B cell (primary cell): ENCODE measurements around the gene COX6A2. TPM values are rescaled to one million over a fixed set of nuclear protein-coding genes. Genes with fewer than 3 reads are reported as not detected.

Experiments
- ATAC-seq: fragments of 200-7000 bp; cut with Tn5 transposase; one replicate; pipeline ENCODE4 v1.10.0; 2021; ENCODE audit warnings: low read depth, mild to moderate bottlenecking, moderate number of reproducible peaks, moderate library complexity
- CTCF ChIA-PET: fragments of 350-600 bp; sonication (Branson Sonifier 250); formaldehyde crosslinking; loops from one replicate; lab custom pipeline; 2021; ENCODE audit warnings: antibody characterized with exemption, inconsistent platforms; lab: Charles Lee
- POLR2A ChIA-PET: fragments of 350-600 bp; sonication (Branson Sonifier 250); formaldehyde crosslinking; loops from one replicate; lab custom pipeline; 2021; ENCODE audit warnings: antibody characterized with exemption; lab: Charles Lee
- DNase-seq: peaks from one replicate; pipeline ENCODE4 v3.0.0; 2013
- H2AFZ ChIP-seq: 2 replicates; pipeline ENCODE4 v1.6.1; 2012; ENCODE audit warnings: mild to moderate bottlenecking, low read depth, low read length; ENCODE audit not compliant: insufficient read depth, poor library complexity, severe bottlenecking
- H3K27ac ChIP-seq, 2 donors: 1 replicate in 1 of 2; 2 replicates in 1 of 2; pipeline ENCODE4 v1.5.1; 2012 to 2013; ENCODE audit warnings: low read length in 2 of 2, mild to moderate bottlenecking in 2 of 2, moderate library complexity in 1 of 2
- H3K27me3 ChIP-seq, 4 experiments: fragments of 200-600 bp in 1 of 4; sonication (generic) in 1 of 4; replicated peaks in 1 of 4; 1 replicate in 2 of 4; 2 replicates in 2 of 4; pipeline versions ENCODE4 v1.6.1 to v1.7.0; 2013 to 2016; ENCODE audit warnings: low read length in 3 of 4, mild to moderate bottlenecking in 2 of 4, mixed read lengths in 1 of 4, moderate library complexity in 1 of 4; ENCODE audit not compliant: insufficient read depth in 4 of 4, control insufficient read depth in 3 of 4; ENCODE audit errors: control extremely low read depth in 1 of 4
- H3K36me3 ChIP-seq, 2 experiments: replicated peaks in 1 of 2; 1 replicate in 1 of 2; 2 replicates in 1 of 2; pipeline versions ENCODE4 v1.6.1 to v1.7.1; 2013; ENCODE audit warnings: low read length in 1 of 2; ENCODE audit not compliant: insufficient read depth in 2 of 2, control insufficient read depth in 1 of 2; ENCODE audit errors: control extremely low read depth in 1 of 2, extremely low read depth in 1 of 2
- H3K4me1 ChIP-seq, 2 donors: fragments of 200-600 bp in 1 of 2; sonication (generic) in 1 of 2; 1 replicate in 1 of 2; 2 replicates in 1 of 2; pipeline versions ENCODE4 v1.5.1 to v1.6.1; 2013 to 2017; ENCODE audit warnings: low read length in 2 of 2; ENCODE audit not compliant: control insufficient read depth in 2 of 2, insufficient read depth in 2 of 2
- H3K4me2 ChIP-seq: replicated peaks from 2 replicates; pipeline ENCODE3; 2012; ENCODE audit warnings: mild to moderate bottlenecking, low read depth, low read length; ENCODE audit not compliant: poor library complexity, severe bottlenecking
- H3K4me3 ChIP-seq, 5 experiments: fragments of 200-600 bp in 1 of 5; sonication (generic) in 1 of 5; 1 replicate in 3 of 5; 2 replicates in 2 of 5; pipeline versions ENCODE4 v1.5.1 to v1.7.0; 2011 to 2016; ENCODE audit warnings: low read length in 4 of 5, mild to moderate bottlenecking in 4 of 5, low read depth in 2 of 5, control low read depth in 1 of 5, moderate library complexity in 1 of 5; ENCODE audit not compliant: insufficient read depth in 1 of 5; ENCODE audit errors: control extremely low read depth in 1 of 5, extremely low read depth in 1 of 5
- H3K79me2 ChIP-seq: fragments of 200-600 bp; sonication (generic); one replicate; pipeline ENCODE4 v1.6.0; 2016; ENCODE audit warnings: low read length; ENCODE audit not compliant: control insufficient read depth, insufficient read depth
- H3K9ac ChIP-seq: fragments of 200-600 bp; sonication (generic); 2 replicates; pipeline ENCODE4 v1.6.1; 2017; ENCODE audit warnings: mild to moderate bottlenecking, low read length, moderate library complexity
- H3K9me3 ChIP-seq, 3 donors: one replicate each; pipeline versions ENCODE4 v1.6.1 to v1.7.1; 2013; ENCODE audit warnings: low read length in 2 of 3; ENCODE audit not compliant: control insufficient read depth in 2 of 3, insufficient read depth in 1 of 3; ENCODE audit errors: control extremely low read depth in 1 of 3
- H4K20me1 ChIP-seq: 2 replicates; pipeline ENCODE4 v1.6.0; 2012; ENCODE audit warnings: mild to moderate bottlenecking, low read length; ENCODE audit not compliant: insufficient read depth, control insufficient read depth, poor library complexity, severe bottlenecking
- H3K27ac Mint-ChIP-seq: one replicate; pipeline ENCODE4 v1.8.0; 2021; ENCODE audit warnings: mixed read lengths
- H3K27me3 Mint-ChIP-seq: one replicate; pipeline ENCODE4 v1.8.0; 2021; ENCODE audit warnings: mixed read lengths
- H3K4me1 Mint-ChIP-seq: one replicate; pipeline ENCODE4 v1.8.0; 2021; ENCODE audit warnings: mixed read lengths
- H3K4me3 Mint-ChIP-seq: one replicate; pipeline ENCODE4 v1.8.0; 2021; ENCODE audit warnings: mixed read lengths
- H3K9me3 Mint-ChIP-seq: one replicate; pipeline ENCODE4 v1.8.0; 2022; ENCODE audit warnings: mixed read lengths; ENCODE audit not compliant: insufficient read depth
- EZH2 ChIP-seq: IDR thresholded peaks from 2 replicates; pipeline ENCODE4 v1.6.1; 2012; ENCODE audit warnings: borderline replicate concordance, low read depth, mild to moderate bottlenecking, moderate library complexity, low read length; ENCODE audit not compliant: insufficient read depth, poor library complexity, severe bottlenecking
- WGBS: methylation state at CpG from one replicate; pipeline ENCODE4 v1.1.5; 2013; ENCODE audit warnings: missing lambda C conversion rate; ENCODE audit not compliant: insufficient coverage; 5-methylcytosine and 5-hydroxymethylcytosine counted together
- intact Hi-C: fragments of 100-400 bp; cut with micrococcal nuclease; formaldehyde crosslinking; loops from one replicate; pipeline ENCODE4 v1.10.0; 2022
- polyA plus RNA-seq: library from polyadenylated mRNA; depleted of rRNA; stranded (reverse); fragments of >200 nt; gene quantifications from 2 replicates; pipeline ENCODE4 v1.2.3, GENCODE V29; 2012
- total RNA-seq, 2 donors: library from RNA; stranded (reverse); fragments of 120-200 nt in 1 of 2; gene quantifications; 1 replicate in 1 of 2; 2 replicates in 1 of 2; pipeline versions ENCODE4 v1.2.3 to v1.2.4, GENCODE V29; 2013 to 2022
- TF ChIP-seq, protein P1 (sequence below): fragments of 200-600 bp; IDR thresholded peaks from one replicate; pipeline ENCODE4 v1.8.0; 2022; ENCODE audit warnings: antibody characterized with exemption, mild to moderate bottlenecking

The COX6A2 gene
- total and polyA plus RNA-seq, 2 donors (not counting 1 experiment from before 2014, with no cell fraction given): not detected

DNA sequence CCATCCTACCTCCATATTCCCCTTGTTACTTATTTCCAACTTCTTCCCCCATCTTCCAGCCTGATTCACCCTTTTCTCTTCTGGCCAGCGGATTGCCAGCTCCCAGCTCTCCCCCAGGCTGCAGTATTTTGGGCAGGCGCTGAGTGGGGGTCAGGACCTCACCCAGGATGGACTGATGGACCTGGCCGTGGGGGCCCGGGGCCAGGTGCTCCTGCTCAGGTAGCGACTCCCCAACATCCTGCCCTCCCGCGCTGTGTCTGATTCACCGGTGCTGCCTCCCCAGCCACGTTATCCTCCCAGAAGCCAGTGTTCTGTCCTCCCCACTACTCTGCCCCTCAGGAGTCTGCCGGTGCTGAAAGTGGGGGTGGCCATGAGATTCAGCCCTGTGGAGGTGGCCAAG is 15.4 kb downstream of the COX6A2 start:
- Histone ChIP-seq H3K27ac (no peak overlapping the region), H3K27me3 (no peaks in the 10 kb centered on the region), H3K9ac (no peak overlapping the region), H3K79me2 (no peaks in the 10 kb centered on the region), H3K9me3 (peaks cover 0 to 4% (median 0%) of the 10 kb centered on the region in 3 donors), H3K36me3 (no peaks in the 10 kb centered on the region), H3K4me3 (no peak overlapping the region), H3K4me2 (no peak overlapping the region), H4K20me1 (no peaks in the 10 kb centered on the region), H2AFZ (no peak overlapping the region), H3K4me1 (peaks cover 0 to 5% of the 10 kb centered on the region in 2 donors)
- 93% methylated on average over 10 of the region's 10 CpGs for WGBS
- ChIA-PET POLR2A (no interaction called here), CTCF (no interaction called here)
- no peaks in the 10 kb centered on the region for H3K9me3 Mint-ChIP-seq
- DNase-seq (no peak), ATAC-seq (no peak)
- intact Hi-C loops: no loop called here
- H3K27ac Mint-ChIP-seq: no peak overlapping the region
- H3K4me3 Mint-ChIP-seq: no peak overlapping the region
- H3K4me1 Mint-ChIP-seq: peaks cover 17% of the 10 kb centered on the region
- peaks cover 17% of the 10 kb centered on the region for H3K27me3 Mint-ChIP-seq
- TF ChIP-seq EZH2: no peak

DNA sequence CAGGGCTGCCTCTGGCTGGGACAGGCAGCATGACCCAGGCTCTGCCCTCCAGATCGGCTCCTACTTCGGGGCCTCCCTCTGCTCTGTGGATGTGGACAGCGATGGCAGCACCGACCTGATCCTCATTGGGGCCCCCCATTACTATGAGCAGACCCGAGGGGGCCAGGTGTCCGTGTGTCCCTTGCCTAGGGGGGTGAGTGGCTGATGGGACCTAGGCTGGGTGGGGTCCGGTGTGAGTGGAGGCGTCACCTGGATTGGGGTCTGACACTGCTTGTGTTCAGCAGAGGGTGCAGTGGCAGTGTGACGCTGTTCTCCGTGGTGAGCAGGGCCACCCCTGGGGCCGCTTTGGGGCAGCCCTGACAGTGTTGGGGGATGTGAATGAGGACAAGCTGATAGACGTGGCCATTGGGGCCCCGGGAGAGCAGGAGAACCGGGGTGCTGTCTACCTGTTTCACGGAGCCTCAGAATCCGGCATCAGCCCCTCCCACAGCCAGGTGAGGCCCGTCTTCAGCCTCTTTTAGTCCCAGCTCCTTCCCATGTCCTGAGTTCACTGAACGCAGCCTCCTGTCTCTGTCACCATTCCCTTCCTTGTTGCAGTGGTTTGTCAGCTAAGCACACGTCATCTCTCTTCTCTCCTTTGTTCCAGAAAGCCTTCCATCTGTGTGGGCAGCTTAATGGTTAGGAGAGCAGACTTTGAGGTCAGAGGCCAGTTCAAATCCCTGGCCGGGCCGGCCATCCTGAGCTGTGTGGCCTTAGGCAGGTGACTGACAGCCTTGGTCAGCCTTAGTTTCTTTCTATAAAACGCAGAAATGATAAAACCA is 16.9 kb downstream of the COX6A2 start:
- WGBS: 83% methylated on average over 18 of the region's 22 CpGs
- Histone ChIP-seq H3K79me2 (no peaks in the 10 kb centered on the region), H2AFZ (no peak overlapping the region), H3K4me2 (no peak overlapping the region), H3K9me3 (no peaks in the 10 kb centered on the region), H4K20me1 (no peaks in the 10 kb centered on the region), H3K4me1 (peaks cover 0 to 5% of the 10 kb centered on the region in 2 donors), H3K4me3 (no peak overlapping the region), H3K27ac (no peak overlapping the region), H3K27me3 (no peaks in the 10 kb centered on the region), H3K9ac (no peak overlapping the region), H3K36me3 (no peaks in the 10 kb centered on the region)
- Mint-ChIP-seq H3K4me1 (peaks cover 17% of the 10 kb centered on the region), H3K27ac (no peak overlapping the region), H3K27me3 (peaks cover 13% of the 10 kb centered on the region), H3K9me3 (no peaks in the 10 kb centered on the region), H3K4me3 (no peak overlapping the region)
- ATAC-seq (no peak), DNase-seq (no peak)
- ChIA-PET POLR2A (no interaction called here), CTCF (no interaction called here)
- intact Hi-C loops: no loop called here
- TF ChIP-seq EZH2: no peak
- TF ChIP-seq, protein P1, sequence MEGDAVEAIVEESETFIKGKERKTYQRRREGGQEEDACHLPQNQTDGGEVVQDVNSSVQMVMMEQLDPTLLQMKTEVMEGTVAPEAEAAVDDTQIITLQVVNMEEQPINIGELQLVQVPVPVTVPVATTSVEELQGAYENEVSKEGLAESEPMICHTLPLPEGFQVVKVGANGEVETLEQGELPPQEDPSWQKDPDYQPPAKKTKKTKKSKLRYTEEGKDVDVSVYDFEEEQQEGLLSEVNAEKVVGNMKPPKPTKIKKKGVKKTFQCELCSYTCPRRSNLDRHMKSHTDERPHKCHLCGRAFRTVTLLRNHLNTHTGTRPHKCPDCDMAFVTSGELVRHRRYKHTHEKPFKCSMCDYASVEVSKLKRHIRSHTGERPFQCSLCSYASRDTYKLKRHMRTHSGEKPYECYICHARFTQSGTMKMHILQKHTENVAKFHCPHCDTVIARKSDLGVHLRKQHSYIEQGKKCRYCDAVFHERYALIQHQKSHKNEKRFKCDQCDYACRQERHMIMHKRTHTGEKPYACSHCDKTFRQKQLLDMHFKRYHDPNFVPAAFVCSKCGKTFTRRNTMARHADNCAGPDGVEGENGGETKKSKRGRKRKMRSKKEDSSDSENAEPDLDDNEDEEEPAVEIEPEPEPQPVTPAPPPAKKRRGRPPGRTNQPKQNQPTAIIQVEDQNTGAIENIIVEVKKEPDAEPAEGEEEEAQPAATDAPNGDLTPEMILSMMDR: no peak
